Skeletal muscle tissue (tissue), 2 donors: Measurements from ENCODE around the gene RCL1. TPM values are rescaled to one million over a fixed set of nuclear protein-coding genes. Genes with fewer than 3 reads are reported as not detected.

Experiments
- small RNA-seq: library from RNA; depleted of rRNA; stranded (forward); fragments of <200 nt; gene quantifications from one replicate; pipeline ENCODE3, GENCODE V24; 2014
- total RNA-seq: library from RNA; depleted of rRNA; stranded (reverse); fragments of >200 nt; gene quantifications from one replicate; pipeline ENCODE4 v1.2.3, GENCODE V29; 2014

The RCL1 gene
- total RNA-seq, 1 donor from 2014 or later, result 33.9 TPM

Small RNA genes lying within 50 kb of the gene (small RNA-seq; reads per million reads assigned to genes)
- not detected for gene AL158147.1
- gene MIR101-2, result not detected

Other genes with a start within 250 kb of the RCL1 start
- 3.7 TPM for gene PLPP6, start 130.7 kb upstream of the RCL1 start, total RNA-seq
- 1.6 TPM for gene SPATA6L, start 126.5 kb upstream of the RCL1 start, total RNA-seq
- gene CDC37L1, start 113.4 kb upstream of the RCL1 start, total RNA-seq, result 17.2 TPM
- 18.3 TPM for gene AK3, start 51.7 kb upstream of the RCL1 start, total RNA-seq
- gene JAK2, start 192.3 kb downstream of the RCL1 start, total RNA-seq, result 14.6 TPM